ENCODE measurements around the gene ZBTB1. TPM values are rescaled to one million over a fixed set of nuclear protein-coding genes. Genes with fewer than 3 reads are reported as not detected.

ZBTB1 gene
- total and polyA plus RNA-seq, 4 experiments from 2014 or later: 49.7 to 107 (median 95.2) TPM

GRCh38 chr14:64508215-64508776 lies 3.7 kb downstream of the ZBTB1 start:
- ChIA-PET POLR2A (ENCODE audit: partially characterized antibody) (interaction anchor here (0.6 to 12.6 kb wide), 3 partner anchors 20 to 78 kb away, joined by 3 to 318 read pairs (median 3); no protein-coding TSS in a partner anchor), CTCF (ENCODE audit: partially characterized antibody) (interaction anchor here (1.0 to 6.0 kb wide), 6 partner anchors 11 to 120 kb away, joined by 3 to 109 read pairs (median 18); no protein-coding TSS in a partner anchor)
- Histone ChIP-seq H3K4me3 (ENCODE audit: low read length in 2 of 2) (peak overlapping the region in 1 of 2 donors; percentile 13), H3K4me1 (ENCODE audit: insufficient read depth, low read length) (peaks cover 69% of the 10 kb centered on the region), H3K9me3 (ENCODE audit: control insufficient read depth in 1 of 2, low read length in 2 of 2) (no peaks in the 10 kb centered on the region), H3K27ac (ENCODE audit: low read depth, low read length) (peak overlapping the region; percentile 100), H3K27me3 (ENCODE audit: insufficient read depth, low read length) (no peaks in the 10 kb centered on the region), H3K36me3 (ENCODE audit: insufficient read depth, low read length) (peaks cover 6% of the 10 kb centered on the region)
- no peak for DNase-seq
- Mint-ChIP-seq H3K27me3 (peaks cover 0 to 2% of the 10 kb centered on the region in 2 donors), H3K36me3 (peaks cover 0 to 27% of the 10 kb centered on the region in 2 donors), H3K4me3 (peak overlapping the region; percentile 86 to 100 (median 92)), H3K27ac (peak overlapping the region; percentile 81 to 100 (median 94)), H3K9me3 (peaks cover 0 to 3% (median 0%) of the 10 kb centered on the region in 8 donors), H3K4me1 (peaks cover 53 to 84% (median 65%) of the 10 kb centered on the region in 4 donors)
- intact Hi-C loops (cut with micrococcal nuclease): no loop called here

GRCh38 chr14:64509036-64509435 lies 4.5 kb downstream of the ZBTB1 start:
- H3K4me3 ChIP-seq (ENCODE audit: low read length in 2 of 2): peak overlapping the region in 1 of 2 donors; percentile 13
- POLR2A ChIA-PET (ENCODE audit: partially characterized antibody): interaction anchor here (1.0 to 12.6 kb wide), 6 partner anchors 7 to 867 kb away, joined by 3 to 318 read pairs (median 6); partner anchors contain the start of gene WDR89
- no peaks in the 10 kb centered on the region for H3K27me3 ChIP-seq (ENCODE audit: insufficient read depth, low read length)
- Mint-ChIP-seq H3K9me3 (no peaks in the 10 kb centered on the region), H3K4me1 (peaks cover 57 to 87% (median 71%) of the 10 kb centered on the region in 4 donors), H3K36me3 (peaks cover 0 to 26% of the 10 kb centered on the region in 2 donors), H3K27ac (peak overlapping the region; percentile 54 to 88 (median 82)), H3K4me3 (peak overlapping the region; percentile 33 to 93 (median 70)), H3K27me3 (no peaks in the 10 kb centered on the region)
- CTCF ChIA-PET (ENCODE audit: partially characterized antibody): interaction anchor here (0.8 to 6.0 kb wide), 13 partner anchors 7 to 205 kb away, joined by 3 to 109 read pairs (median 14); no protein-coding TSS in a partner anchor
- peak overlapping the region; percentile 47 for H3K27ac ChIP-seq (ENCODE audit: low read depth, low read length)
- peaks cover 74% of the 10 kb centered on the region for H3K4me1 ChIP-seq (ENCODE audit: insufficient read depth, low read length)
- intact Hi-C loops (cut with micrococcal nuclease): no loop called here
- peaks cover 6% of the 10 kb centered on the region for H3K36me3 ChIP-seq (ENCODE audit: insufficient read depth, low read length)
- DNase-seq: no peak
- H3K9me3 ChIP-seq (ENCODE audit: control insufficient read depth in 1 of 2, low read length in 2 of 2): no peaks in the 10 kb centered on the region

GRCh38 chr14:64510825-64511671 lies 6.5 kb downstream of the ZBTB1 start:
- Mint-ChIP-seq H3K4me3 (peak overlapping the region in 7 of 8 donors; percentile 12 to 93 (median 65)), H3K27ac (peak overlapping the region; percentile 54 to 94 (median 88)), H3K27me3 (no peaks in the 10 kb centered on the region), H3K4me1 (peaks cover 62 to 93% (median 81%) of the 10 kb centered on the region in 4 donors), H3K36me3 (peaks cover 0 to 17% of the 10 kb centered on the region in 2 donors), H3K9me3 (no peaks in the 10 kb centered on the region)
- peak overlapping the region; percentile 59 for H3K27ac ChIP-seq (ENCODE audit: low read depth, low read length)
- H3K4me1 ChIP-seq (ENCODE audit: insufficient read depth, low read length): peaks cover 92% of the 10 kb centered on the region
- no peak overlapping the region for H3K4me3 ChIP-seq (ENCODE audit: low read length in 2 of 2)
- CTCF ChIA-PET (ENCODE audit: partially characterized antibody): interaction anchor here (0.6 to 6.0 kb wide), 20 partner anchors 9 to 381 kb away, joined by 3 to 109 read pairs (median 10); partner anchors contain the start of genes HSPA2 and MTHFD1
- intact Hi-C loops (cut with micrococcal nuclease): loop anchor here (1.0 to 2.0 kb wide), 6 partner anchors 8 to 167 kb away; partner anchors contain the start of gene ZBTB25
- H3K36me3 ChIP-seq (ENCODE audit: insufficient read depth, low read length): peaks cover 6% of the 10 kb centered on the region
- no peaks in the 10 kb centered on the region for H3K9me3 ChIP-seq (ENCODE audit: control insufficient read depth in 1 of 2, low read length in 2 of 2)
- POLR2A ChIA-PET (ENCODE audit: partially characterized antibody): interaction anchor here (0.8 to 12.6 kb wide), 9 partner anchors 9 to 173 kb away, joined by 3 to 318 read pairs (median 3); partner anchors contain the start of gene MTHFD1
- H3K27me3 ChIP-seq (ENCODE audit: insufficient read depth, low read length): no peaks in the 10 kb centered on the region
- DNase-seq: peak; percentile 65 to 72 (median 69)

GRCh38 chr14:64513271-64513670 lies 8.7 kb downstream of the ZBTB1 start:
- Histone ChIP-seq H3K27me3 (ENCODE audit: insufficient read depth, low read length) (no peaks in the 10 kb centered on the region), H3K9me3 (ENCODE audit: control insufficient read depth in 1 of 2, low read length in 2 of 2) (no peaks in the 10 kb centered on the region), H3K27ac (ENCODE audit: low read depth, low read length) (no peak overlapping the region), H3K36me3 (ENCODE audit: insufficient read depth, low read length) (peaks cover 6% of the 10 kb centered on the region), H3K4me3 (ENCODE audit: low read length in 2 of 2) (no peak overlapping the region), H3K4me1 (ENCODE audit: insufficient read depth, low read length) (peaks cover 90% of the 10 kb centered on the region)
- Mint-ChIP-seq H3K4me3 (no peak overlapping the region), H3K9me3 (no peaks in the 10 kb centered on the region), H3K36me3 (peaks cover 0 to 14% of the 10 kb centered on the region in 2 donors), H3K27me3 (no peaks in the 10 kb centered on the region), H3K4me1 (peaks cover 67 to 93% (median 80%) of the 10 kb centered on the region in 4 donors), H3K27ac (peak overlapping the region in 1 of 7 donors; percentile 49)
- ChIA-PET CTCF (ENCODE audit: partially characterized antibody) (interaction anchor here (0.6 to 5.6 kb wide), 5 partner anchors 17 to 169 kb away, joined by 3 to 109 read pairs (median 3); partner anchors contain the start of gene HSPA2), POLR2A (ENCODE audit: partially characterized antibody) (interaction anchor here (0.6 to 4.0 kb wide), 2 partner anchors 9 to 12 kb away, joined by 3 to 44 read pairs; partner anchors contain the start of gene ZBTB1)
- DNase-seq: no peak
- intact Hi-C loops (cut with micrococcal nuclease): no loop called here

GRCh38 chr14:64515053-64515452 lies 10.5 kb downstream of the ZBTB1 start:
- H3K9me3 ChIP-seq (ENCODE audit: control insufficient read depth in 1 of 2, low read length in 2 of 2): no peaks in the 10 kb centered on the region
- peak overlapping the region in 1 of 2 donors; percentile 14 for H3K4me3 ChIP-seq (ENCODE audit: low read length in 2 of 2)
- Mint-ChIP-seq H3K27me3 (no peaks in the 10 kb centered on the region), H3K9me3 (no peaks in the 10 kb centered on the region), H3K36me3 (peaks cover 0 to 16% of the 10 kb centered on the region in 2 donors), H3K27ac (no peak overlapping the region), H3K4me3 (peak overlapping the region in 1 of 8 donors; percentile 8), H3K4me1 (peaks cover 57 to 85% (median 69%) of the 10 kb centered on the region in 4 donors)
- DNase-seq: no peak
- no peak overlapping the region for H3K27ac ChIP-seq (ENCODE audit: low read depth, low read length)
- intact Hi-C loops (cut with micrococcal nuclease): no loop called here
- peaks cover 6% of the 10 kb centered on the region for H3K36me3 ChIP-seq (ENCODE audit: insufficient read depth, low read length)
- H3K4me1 ChIP-seq (ENCODE audit: insufficient read depth, low read length): peaks cover 77% of the 10 kb centered on the region
- H3K27me3 ChIP-seq (ENCODE audit: insufficient read depth, low read length): no peaks in the 10 kb centered on the region
- ChIA-PET POLR2A (ENCODE audit: partially characterized antibody) (interaction anchor here (0.6 to 1.9 kb wide), 5 partner anchors 10 to 26 kb away, joined by 3 to 13 read pairs (median 3); partner anchors contain the start of genes HSPA2 and ZBTB1), CTCF (ENCODE audit: partially characterized antibody) (interaction anchor here (1.0 to 3.3 kb wide), 7 partner anchors 12 to 85 kb away, joined by 3 to 16 read pairs (median 6); partner anchors contain the start of gene ZBTB25)

GRCh38 chr14:64516969-64517368 lies 12.4 kb downstream of the ZBTB1 start:
- Mint-ChIP-seq H3K36me3 (peaks cover 0 to 8% of the 10 kb centered on the region in 2 donors), H3K4me1 (peaks cover 45 to 66% (median 54%) of the 10 kb centered on the region in 4 donors), H3K9me3 (no peaks in the 10 kb centered on the region), H3K27me3 (no peaks in the 10 kb centered on the region), H3K4me3 (peak overlapping the region in 6 of 8 donors; percentile 6 to 78 (median 32)), H3K27ac (peak overlapping the region in 3 of 7 donors; percentile 3 to 63 (median 51))
- H3K27ac ChIP-seq (ENCODE audit: low read depth, low read length): no peak overlapping the region
- H3K36me3 ChIP-seq (ENCODE audit: insufficient read depth, low read length): peaks cover 6% of the 10 kb centered on the region
- peaks cover 72% of the 10 kb centered on the region for H3K4me1 ChIP-seq (ENCODE audit: insufficient read depth, low read length)
- no peak for DNase-seq
- ChIA-PET CTCF (ENCODE audit: partially characterized antibody) (interaction anchor here (0.6 to 3.3 kb wide), 2 partner anchors 87 to 173 kb away, joined by 4 to 16 read pairs; no protein-coding TSS in a partner anchor), POLR2A (ENCODE audit: partially characterized antibody) (interaction anchor here (1.9 kb wide), 1 partner anchor 16 kb away, joined by 5 read pairs; no protein-coding TSS in a partner anchor)
- intact Hi-C loops (cut with micrococcal nuclease): no loop called here
- H3K9me3 ChIP-seq (ENCODE audit: control insufficient read depth in 1 of 2, low read length in 2 of 2): no peaks in the 10 kb centered on the region
- no peak overlapping the region for H3K4me3 ChIP-seq (ENCODE audit: low read length in 2 of 2)
- H3K27me3 ChIP-seq (ENCODE audit: insufficient read depth, low read length): no peaks in the 10 kb centered on the region

Measured in CD4-positive, alpha-beta memory T cell (primary cell).